HepG2 (cell line): Measurements from ENCODE around the gene ABHD15.

Experiments used
- CBX5 ChIP-seq: sonication (generic); formaldehyde crosslinking; IDR thresholded peaks from 2 replicates; pipeline ENCODE4 v1.4.0; 2020; ENCODE audit warnings: missing genetic modification reagents, borderline replicate concordance
- CTCF ChIP-seq: sonication (generic); formaldehyde crosslinking; IDR thresholded peaks from 2 replicates; pipeline ENCODE4 v1.5.0; 2020; ENCODE audit warnings: mild to moderate bottlenecking, missing genetic modification reagents, moderate library complexity
- EHMT2 ChIP-seq: fragments of 200-600 bp; sonication (generic); IDR thresholded peaks from 2 replicates; pipeline ENCODE4 v1.7.0; 2017; ENCODE audit warnings: antibody characterized with exemption, low read depth, low read length, borderline replicate concordance
- FOXA3 ChIP-seq: IDR thresholded peaks from 2 replicates; pipeline ENCODE4 v1.6.1; 2016; ENCODE audit warnings: missing genetic modification reagents, missing compliant biosample characterization
- FOXO4 ChIP-seq: sonication (generic); formaldehyde crosslinking; conservative IDR thresholded peaks from 2 replicates; pipeline ENCODE4 v1.8.1; 2023; ENCODE audit warnings: missing genetic modification reagents
- SP1 ChIP-seq, 2 experiments: fragments of 450-650 bp in 1 of 2; sonication (generic) in 1 of 2; formaldehyde crosslinking in 1 of 2; IDR thresholded peaks; 2 replicates each; pipeline versions ENCODE4 v1.4.0 to v1.6.1; 2016 to 2020; ENCODE audit warnings: missing genetic modification reagents in 1 of 2
- TCF7 ChIP-seq: sonication (generic); IDR thresholded peaks from 2 replicates; pipeline ENCODE4 v1.6.1; 2016; ENCODE audit warnings: antibody characterized with exemption, low read depth
- YEATS4 ChIP-seq: sonication (generic); formaldehyde crosslinking; IDR thresholded peaks from 2 replicates; pipeline ENCODE4 v1.4.0; 2020; ENCODE audit warnings: missing genetic modification reagents, borderline replicate concordance
- ZNF274 ChIP-seq: sonication (generic); formaldehyde crosslinking; IDR thresholded peaks from 2 replicates; pipeline ENCODE4 v1.5.1; 2020; ENCODE audit warnings: mild to moderate bottlenecking, missing genetic modification reagents
- ZNF510 ChIP-seq: sonication (generic); formaldehyde crosslinking; IDR thresholded peaks from 2 replicates; pipeline ENCODE4 v1.4.0; 2020; ENCODE audit warnings: low read depth, mild to moderate bottlenecking, missing genetic modification reagents
- ZNF577 ChIP-seq: sonication (generic); formaldehyde crosslinking; IDR thresholded peaks from 2 replicates; pipeline ENCODE4 v1.4.0; 2020; ENCODE audit warnings: mild to moderate bottlenecking, low read depth, missing genetic modification reagents, borderline replicate concordance
- TF ChIP-seq, protein P1 (sequence below): sonication (generic); formaldehyde crosslinking; IDR thresholded peaks from 2 replicates; pipeline ENCODE4 v1.5.0; 2020; ENCODE audit warnings: missing genetic modification reagents
- TF ChIP-seq, protein P2 (sequence below): sonication (generic); formaldehyde crosslinking; IDR thresholded peaks from 2 replicates; pipeline ENCODE4 v1.4.0; 2020; ENCODE audit warnings: missing genetic modification reagents
- TF ChIP-seq, protein P3 (sequence below): IDR thresholded peaks from 2 replicates; pipeline ENCODE4 v1.6.1; 2012; ENCODE audit warnings: inconsistent platforms

- TF ChIP-seq ZNF510 (CRISPR knock-in tag) = no peak
- peak; percentile 58 for TF ChIP-seq CTCF (CRISPR knock-in tag)
- TF ChIP-seq, protein P1, sequence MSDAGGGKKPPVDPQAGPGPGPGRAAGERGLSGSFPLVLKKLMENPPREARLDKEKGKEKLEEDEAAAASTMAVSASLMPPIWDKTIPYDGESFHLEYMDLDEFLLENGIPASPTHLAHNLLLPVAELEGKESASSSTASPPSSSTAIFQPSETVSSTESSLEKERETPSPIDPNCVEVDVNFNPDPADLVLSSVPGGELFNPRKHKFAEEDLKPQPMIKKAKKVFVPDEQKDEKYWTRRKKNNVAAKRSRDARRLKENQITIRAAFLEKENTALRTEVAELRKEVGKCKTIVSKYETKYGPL (CRISPR knock-in tag) = no peak
- TF ChIP-seq SP1 (IDR thresholded peaks at IDR 0.05) = no peak
- no peak for TF ChIP-seq SP1 (CRISPR knock-in tag; IDR thresholded peaks at IDR 0.05)
- TF ChIP-seq, protein P2, sequence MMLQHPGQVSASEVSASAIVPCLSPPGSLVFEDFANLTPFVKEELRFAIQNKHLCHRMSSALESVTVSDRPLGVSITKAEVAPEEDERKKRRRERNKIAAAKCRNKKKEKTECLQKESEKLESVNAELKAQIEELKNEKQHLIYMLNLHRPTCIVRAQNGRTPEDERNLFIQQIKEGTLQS = no peak
- TF ChIP-seq ZNF577 (CRISPR knock-in tag) = no peak
- TF ChIP-seq FOXO4 (CRISPR knock-in tag) = no peak
- TF ChIP-seq, protein P3, sequence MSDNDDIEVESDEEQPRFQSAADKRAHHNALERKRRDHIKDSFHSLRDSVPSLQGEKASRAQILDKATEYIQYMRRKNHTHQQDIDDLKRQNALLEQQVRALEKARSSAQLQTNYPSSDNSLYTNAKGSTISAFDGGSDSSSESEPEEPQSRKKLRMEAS = peak; percentile 71
- no peak for TF ChIP-seq TCF7
- no peak for TF ChIP-seq FOXA3 (CRISPR knock-in tag)
- peak; percentile 34; the same call in 1 of the 2 replicates for TF ChIP-seq ZNF274
- no peak for TF ChIP-seq EHMT2
- no peak for TF ChIP-seq CBX5
- peak; percentile 32; the same call in 1 of the 2 replicates for TF ChIP-seq YEATS4 (CRISPR knock-in tag)
Measured at GRCh38 chr17:29565643-29566472, 979 bp downstream of the ABHD15 start.
